ENCODE data around the gene GOLT1A.

Gene GOLT1A

DNA sequence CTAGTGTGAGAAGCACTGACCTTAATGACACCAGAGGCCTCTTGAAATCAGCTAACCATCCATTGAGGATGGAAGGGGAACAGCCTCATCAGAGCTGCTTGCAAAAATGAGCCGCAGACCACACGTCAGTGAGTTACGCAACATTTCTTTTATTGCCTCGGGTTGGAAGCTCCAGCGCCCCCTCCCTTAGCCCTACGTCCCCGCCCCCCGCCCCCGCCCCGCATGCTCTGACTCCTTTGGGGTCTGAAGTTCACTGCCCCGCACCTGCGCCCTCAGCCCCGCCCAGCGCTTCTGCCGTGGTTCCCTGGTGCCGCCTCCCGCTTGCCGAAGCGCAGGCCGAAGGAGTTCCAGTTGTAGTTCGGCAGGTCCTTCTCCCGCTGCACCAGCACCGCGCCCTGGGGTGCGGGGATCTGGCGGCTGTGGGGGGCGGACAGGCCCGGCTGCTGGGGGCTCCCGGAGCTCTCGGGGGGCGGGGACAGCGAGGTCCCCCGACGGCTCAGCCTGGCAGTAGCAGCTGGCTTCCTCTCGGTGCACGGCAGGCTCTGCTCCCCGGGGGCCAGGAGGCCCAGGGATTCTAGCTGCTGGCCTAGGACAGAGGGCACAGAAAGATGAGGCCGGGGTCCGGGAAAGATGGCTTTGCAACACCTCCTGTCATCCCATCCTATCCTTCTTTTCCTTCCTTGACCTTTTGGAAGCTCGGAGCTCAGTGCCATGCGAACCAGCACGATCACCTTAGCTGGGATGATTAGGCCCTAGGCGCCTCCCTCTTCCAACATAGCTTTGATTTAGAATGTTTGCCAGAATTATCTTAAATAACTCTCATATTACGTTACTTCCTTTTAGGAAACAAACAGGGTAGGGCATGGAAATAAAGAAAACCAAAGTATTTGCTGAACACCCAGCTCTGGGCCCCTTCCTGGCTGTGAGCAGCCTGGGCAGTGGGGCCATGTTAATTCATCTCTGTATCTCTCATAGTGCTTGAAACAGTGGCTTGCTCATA lies 23.3 kb downstream of the GOLT1A start:
- no peak for DNase-seq

DNA sequence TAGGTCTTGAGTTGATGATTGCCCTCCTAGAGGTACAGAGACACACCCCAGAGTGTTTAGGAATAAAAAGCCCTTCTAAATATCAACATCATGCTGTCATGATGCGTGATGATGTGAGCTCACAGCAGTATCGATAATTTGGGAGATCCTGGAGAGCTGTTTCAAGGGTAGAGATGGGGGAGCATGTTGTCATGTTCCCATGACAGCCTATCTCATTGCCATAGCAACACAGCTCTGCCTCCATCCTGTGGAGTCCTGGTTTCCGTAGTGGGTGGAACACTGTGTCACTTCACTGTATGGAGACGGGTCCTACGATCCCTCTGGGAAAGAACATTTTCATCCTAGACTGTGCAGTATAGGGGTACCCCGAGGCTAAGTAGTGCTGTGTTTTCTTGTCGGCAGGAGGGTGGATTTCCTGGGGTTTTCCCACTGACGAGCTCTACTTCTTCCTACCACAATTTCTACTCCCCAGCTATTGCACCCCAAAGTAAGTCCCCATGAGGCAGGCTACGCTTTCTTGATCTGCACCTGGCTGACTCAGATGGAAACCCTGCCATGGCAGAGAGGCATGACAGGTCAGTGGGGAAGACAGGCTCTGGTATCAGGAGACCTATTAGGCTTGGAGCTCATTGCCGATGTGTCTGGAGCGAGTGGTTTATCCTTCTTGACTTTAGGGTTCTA lies 24.7 kb downstream of the GOLT1A start:
- DNase-seq: no peak

- no peak for DNase-seq
These were observed 27.2 kb downstream of the GOLT1A start for GRCh38 chr1:204186597-204186996.

DNA sequence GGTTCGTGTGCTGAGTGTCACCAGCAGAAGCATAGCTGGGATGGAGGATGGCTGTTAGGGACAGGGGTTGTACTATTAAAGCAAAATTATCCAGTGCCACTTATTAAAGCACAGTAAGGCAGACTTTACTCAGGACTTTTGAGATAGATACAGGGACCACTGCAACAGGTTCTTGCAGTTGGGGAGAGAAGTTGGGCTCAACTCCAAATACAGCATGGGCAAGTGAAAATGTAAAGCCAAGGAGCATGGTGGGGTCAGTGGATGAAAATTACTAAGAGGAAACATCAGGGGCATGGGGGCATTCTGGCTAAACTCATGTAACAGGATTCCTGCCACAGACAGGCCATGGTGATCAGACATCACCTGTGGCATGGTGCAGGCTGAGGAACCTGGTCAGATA lies 32.7 kb downstream of the GOLT1A start:
- DNase-seq: no peak

DNA sequence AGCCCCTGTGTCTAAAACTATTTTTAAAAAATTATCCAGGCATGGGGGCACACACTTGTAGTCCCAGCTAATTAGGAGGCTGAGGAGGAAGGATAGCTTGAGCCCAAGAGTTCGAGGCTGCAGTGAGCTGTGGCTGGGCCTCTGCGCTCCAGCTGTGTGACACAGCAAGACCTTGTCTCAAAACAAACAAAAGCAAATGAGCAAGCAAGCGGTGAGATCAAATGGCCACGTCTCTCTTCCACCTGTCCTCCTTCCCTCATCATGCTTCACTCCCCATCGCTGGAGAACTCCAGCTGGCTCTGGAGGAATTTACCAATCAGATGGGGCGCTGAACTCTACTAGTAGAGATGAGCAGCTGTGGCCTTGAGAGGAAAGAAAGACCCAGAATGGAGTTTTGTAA lies 33.7 kb downstream of the GOLT1A start:
- no peak for DNase-seq

DNA sequence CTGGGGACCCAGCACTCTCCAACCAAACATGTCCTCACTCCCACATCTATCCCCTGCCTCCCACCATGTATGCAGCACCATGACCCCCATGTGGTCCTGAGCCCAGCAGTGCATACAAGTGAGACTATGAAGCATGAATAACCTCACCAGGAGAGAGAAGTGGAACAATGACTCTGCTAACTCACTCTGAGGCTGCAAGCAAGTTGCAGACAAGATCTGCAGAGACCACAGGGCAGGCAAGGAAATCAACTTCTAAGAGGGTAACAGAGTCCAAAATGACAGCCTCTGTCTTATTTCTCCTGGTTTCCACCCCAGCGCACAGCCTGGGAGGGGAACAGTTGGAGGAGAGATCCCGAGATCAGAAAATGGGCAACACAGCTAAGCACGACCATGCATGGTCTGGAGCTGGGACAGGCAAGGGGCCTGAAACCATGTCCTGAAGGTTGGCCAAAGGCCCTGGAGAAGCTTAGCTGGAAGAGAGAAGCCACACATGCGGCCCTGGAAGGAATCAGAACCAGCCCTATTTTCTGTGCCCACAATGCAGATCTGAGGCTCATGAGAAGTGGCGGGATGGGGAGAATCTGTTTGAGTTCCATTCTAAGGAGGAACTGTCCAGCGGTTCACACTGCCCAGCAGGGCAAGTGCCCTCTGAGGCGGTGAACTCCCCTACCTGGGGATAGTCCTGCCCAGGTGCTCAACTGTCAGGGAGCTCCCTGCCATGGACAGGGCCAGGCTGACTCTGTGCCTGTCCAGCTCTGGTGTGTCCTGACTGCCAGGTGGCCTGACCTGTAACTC lies 35.1 kb downstream of the GOLT1A start:
- no peak for DNase-seq

GRCh38 chr1:204177133-204177532 lies 36.7 kb downstream of the GOLT1A start:
- DNase-seq: no peak

- no peak for DNase-seq
These were observed 37.7 kb downstream of the GOLT1A start for GRCh38 chr1:204176049-204176448.

- no peak for DNase-seq
These were observed 38.8 kb downstream of the GOLT1A start for GRCh38 chr1:204174958-204175357.

DNA sequence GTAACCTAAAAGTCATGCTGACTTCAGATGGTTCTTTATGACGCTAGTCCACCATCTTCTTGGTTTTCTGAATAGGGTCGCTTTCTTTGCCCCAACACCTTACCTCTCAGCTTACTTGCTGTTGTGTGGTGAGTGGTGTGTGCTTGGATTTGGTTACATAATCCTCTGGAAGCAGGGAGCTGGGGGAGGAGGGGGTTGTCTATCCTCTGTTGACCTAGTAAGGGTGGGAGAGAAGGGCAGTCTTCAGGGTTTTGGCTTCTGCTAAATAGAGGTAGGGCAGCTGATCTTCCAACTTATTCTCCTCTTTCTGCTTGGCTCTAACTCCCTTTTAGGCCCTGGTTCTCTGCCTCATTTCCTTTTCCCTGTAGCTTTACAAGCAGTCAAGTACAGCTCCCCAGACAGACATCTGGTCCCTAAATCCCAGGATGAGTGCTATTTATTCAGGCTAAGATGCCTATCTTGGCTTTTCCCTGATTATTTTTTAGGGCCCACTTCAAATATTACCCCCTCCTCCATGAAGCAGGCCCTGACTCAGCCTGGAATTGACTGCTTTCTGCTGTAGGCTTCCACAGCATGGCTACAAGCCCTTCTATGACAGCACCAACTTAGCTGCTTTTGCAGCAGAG lies 41.3 kb downstream of the GOLT1A start:
- DNase-seq: no peak

GRCh38 chr1:204171751-204172178 lies 42.0 kb downstream of the GOLT1A start:
- no peak for DNase-seq

DNA sequence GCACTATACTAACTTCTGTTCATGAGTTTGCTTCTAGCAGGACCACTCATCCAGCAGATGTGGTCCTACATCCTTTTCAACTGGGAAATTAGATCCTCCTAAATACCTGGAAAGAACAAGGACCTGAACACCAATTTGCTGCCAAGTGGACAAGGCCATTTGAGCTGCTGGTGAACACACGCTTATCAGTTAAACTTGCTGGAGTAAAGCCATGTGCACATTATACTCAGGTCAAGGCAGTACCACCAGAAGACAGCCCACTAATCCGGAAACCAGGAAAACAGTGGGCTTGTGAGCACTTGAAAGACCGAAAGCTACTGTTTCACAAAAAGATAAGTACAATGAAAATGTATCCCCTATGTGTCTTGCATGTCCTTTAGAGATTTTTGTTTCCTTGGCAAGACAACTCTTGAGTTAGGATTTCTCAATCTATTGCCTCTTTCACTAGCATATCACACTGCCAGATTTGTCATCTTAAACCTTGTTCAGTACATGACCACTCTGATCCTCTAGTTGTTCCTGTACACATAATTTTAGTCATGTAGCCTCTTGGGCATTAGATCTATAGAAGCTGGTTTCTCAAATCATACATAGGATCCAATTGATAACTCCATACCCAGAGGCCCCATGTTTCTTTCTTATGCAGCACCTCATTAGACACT lies 43.2 kb downstream of the GOLT1A start:
- no peak for DNase-seq

GRCh38 chr1:204169858-204170257 lies 43.9 kb downstream of the GOLT1A start:
- DNase-seq: no peak

DNA sequence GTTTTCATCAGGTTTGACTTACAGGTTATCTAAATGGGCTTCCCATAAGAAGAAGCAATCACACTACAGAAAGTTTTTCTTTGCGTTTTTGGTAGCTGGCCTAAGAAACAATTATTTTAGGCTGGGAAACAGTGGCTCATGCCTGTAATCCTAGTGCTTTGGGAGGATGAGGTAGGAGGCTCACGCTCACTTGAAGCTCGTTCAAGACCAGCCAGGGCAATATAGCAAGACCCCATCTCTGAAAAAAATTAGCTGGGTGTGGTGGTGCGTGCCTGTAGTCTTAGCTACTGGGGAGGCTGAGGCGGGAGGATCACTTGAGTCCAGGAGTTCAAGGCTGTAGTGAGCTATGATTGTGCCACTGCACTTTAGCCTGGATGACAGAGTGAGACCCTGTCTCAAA lies 46.1 kb downstream of the GOLT1A start:
- DNase-seq: no peak

DNA sequence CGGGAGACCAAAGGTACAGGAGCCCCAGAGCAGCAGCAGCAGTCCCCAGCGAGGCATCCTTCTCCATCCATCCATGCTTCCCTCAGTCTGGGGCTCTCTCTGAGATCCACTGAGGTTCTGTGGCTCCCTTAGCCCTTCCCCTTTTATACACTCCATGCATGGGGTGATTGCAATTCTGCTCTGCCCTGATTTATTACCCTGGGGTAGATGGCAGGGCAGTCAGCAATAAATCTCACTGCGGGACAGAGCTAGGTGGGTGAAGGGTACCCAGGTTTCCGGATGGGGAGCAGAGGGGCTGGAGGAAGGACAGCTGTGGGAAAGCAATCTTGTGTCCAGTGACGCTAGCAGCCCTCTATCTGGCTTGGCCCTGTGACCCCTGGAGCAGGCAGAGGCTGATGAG lies 47.6 kb downstream of the GOLT1A start, which contains the start of gene REN:
Gene REN, minus strand, starts transcription at position 119 of the 400 bp plus-strand sequence. Its CDS starts 44 bp downstream, at position 75.
- DNase-seq: no peak

- DNase-seq: peak; percentile 80
These were observed 51.2 kb downstream of the GOLT1A start for GRCh38 chr1:204162494-204163074.

- no peak for DNase-seq
These were observed 51.9 kb downstream of the GOLT1A start for GRCh38 chr1:204161609-204162493.

DNA sequence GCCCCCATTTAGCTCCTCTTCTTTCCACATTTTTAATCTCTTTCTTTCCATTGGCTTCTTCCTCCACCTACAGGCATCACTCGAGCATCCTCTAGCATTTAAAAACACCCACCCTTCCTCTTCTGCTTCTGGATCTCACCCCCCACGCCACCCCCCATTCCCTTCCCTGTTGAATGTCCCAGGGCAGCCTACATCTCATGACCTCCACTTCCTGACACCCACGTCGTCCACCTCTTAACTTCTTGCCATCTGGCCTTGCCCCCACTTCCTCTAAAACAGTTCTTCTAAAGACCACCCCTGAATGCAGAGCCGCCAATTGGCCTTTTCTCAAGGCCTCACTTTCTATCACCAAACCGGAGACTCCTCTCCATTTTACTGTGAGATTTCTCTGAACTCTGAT lies 55.8 kb downstream of the GOLT1A start:
- no peak for DNase-seq

DNA sequence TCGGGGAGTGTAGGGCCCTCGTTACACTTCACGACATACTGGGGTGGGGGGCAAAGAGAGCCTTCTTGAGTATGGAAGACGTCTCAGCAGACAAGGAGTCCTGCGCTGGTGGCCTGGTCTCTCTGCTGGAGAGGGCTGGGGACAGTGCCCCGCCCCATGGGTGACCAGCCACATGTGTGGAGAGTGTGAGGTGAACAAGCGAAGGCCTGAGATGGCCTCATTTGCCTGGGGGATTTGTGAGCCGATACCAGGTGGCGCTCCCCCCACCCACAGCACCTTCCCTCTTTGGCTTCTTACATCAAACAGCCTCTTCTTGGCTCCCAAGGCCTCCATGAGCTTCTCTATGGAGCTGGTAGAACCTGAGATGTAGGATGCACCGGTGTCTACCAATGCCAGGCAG lies 57.9 kb downstream of the GOLT1A start:
- no peak for DNase-seq

DNA sequence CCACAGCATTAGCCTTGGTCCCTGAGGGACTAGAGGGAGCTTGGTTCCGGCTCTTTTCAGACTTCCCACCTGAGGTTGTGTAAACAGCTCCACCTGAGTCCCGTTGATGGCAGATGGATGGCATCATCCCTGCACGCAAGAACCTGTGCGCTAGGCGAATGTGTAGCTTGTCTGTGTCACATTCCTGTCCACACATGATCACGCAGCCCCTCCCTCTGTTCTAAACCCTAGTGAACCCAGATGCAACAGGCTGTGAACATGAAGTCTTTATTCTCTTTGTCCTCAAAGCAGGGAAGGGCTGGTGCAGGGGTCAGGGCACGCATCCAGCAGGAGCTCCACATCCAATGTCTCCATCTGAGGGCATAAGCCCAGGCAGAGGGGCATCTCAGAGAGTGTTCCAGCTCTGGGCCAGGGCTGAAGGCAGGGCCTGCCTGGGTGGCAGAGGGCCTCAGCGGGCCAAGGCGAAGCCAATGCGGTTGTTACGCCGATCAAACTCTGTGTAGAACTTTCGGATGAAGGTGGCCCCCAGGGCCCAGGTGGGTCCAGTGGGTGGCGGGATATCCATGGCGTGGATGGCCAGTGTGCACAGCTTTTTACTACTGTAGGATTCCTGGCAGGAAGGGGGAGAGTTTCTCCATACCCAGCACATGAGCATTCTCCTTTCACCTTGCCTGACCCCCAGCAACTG lies 59.1 kb downstream of the GOLT1A start:
- DNase-seq: no peak

Data from T1000 (cell line).